DOHH2 (cell line): ENCODE results near the gene EFNB1.

Experiments
- H3F3A ChIP-seq: fragments of 200-600 bp; sonication (generic), shearing (Covaris generic); 2 replicates; pipeline ENCODE4 v1.6.0; 2016; ENCODE audit warnings: antibody characterized with exemption, mild to moderate bottlenecking; ENCODE audit not compliant: control insufficient read depth, insufficient read depth
- H3K27ac ChIP-seq: fragments of 200-600 bp; sonication (generic); 2 replicates; pipeline ENCODE4 v1.5.1; 2014; ENCODE audit warnings: low read depth, mild to moderate bottlenecking, low read length, moderate library complexity
- H3K27me3 ChIP-seq: fragments of 200-600 bp; sonication (generic); 2 replicates; pipeline ENCODE4 v1.6.1; 2014; ENCODE audit warnings: mild to moderate bottlenecking, low read length, mixed read lengths; ENCODE audit not compliant: control insufficient read depth
- H3K36me3 ChIP-seq: fragments of 200-600 bp; sonication (generic); 2 replicates; pipeline ENCODE4 v1.6.1; 2014; ENCODE audit warnings: mild to moderate bottlenecking, low read length, moderate library complexity, mixed read lengths; ENCODE audit not compliant: control insufficient read depth
- H3K4me1 ChIP-seq: fragments of 200-600 bp; sonication (generic); 2 replicates; pipeline ENCODE4 v1.6.1; 2014; ENCODE audit warnings: mild to moderate bottlenecking, low read length, mixed read lengths; ENCODE audit not compliant: control insufficient read depth
- H3K4me2 ChIP-seq: fragments of 200-600 bp; sonication (generic); 2 replicates; pipeline ENCODE4 v1.6.0; 2014; ENCODE audit warnings: mild to moderate bottlenecking, low read length, moderate library complexity
- H3K4me3 ChIP-seq: fragments of 200-600 bp; sonication (generic); 2 replicates; pipeline ENCODE4 v1.5.1; 2014; ENCODE audit warnings: mild to moderate bottlenecking, low read length, mixed read lengths
- H3K79me2 ChIP-seq: fragments of 200-600 bp; sonication (generic); 2 replicates; pipeline ENCODE4 v1.6.1; 2014; ENCODE audit warnings: mild to moderate bottlenecking, low read length, mixed read lengths; ENCODE audit not compliant: control insufficient read depth
- H3K9me2 ChIP-seq: fragments of 200-600 bp; sonication (generic); replicated peaks from 2 replicates; pipeline ENCODE4 v1.6.1; 2014; ENCODE audit warnings: mild to moderate bottlenecking, low read length, mixed read lengths; ENCODE audit not compliant: control insufficient read depth
- H3K9me3 ChIP-seq: fragments of 200-600 bp; sonication (generic); 2 replicates; pipeline ENCODE4 v1.6.1; 2014; ENCODE audit warnings: antibody characterized with exemption, low read length, mixed read lengths; ENCODE audit not compliant: control insufficient read depth, insufficient read depth
- H4K20me1 ChIP-seq: fragments of 200-600 bp; sonication (generic); 2 replicates; pipeline ENCODE4 v1.6.0; 2014; ENCODE audit warnings: low read depth, mild to moderate bottlenecking, antibody characterized with exemption, low read length, moderate library complexity; ENCODE audit not compliant: control insufficient read depth, insufficient read depth
- EZH2phosphoT487 ChIP-seq: fragments of 200-600 bp; sonication (generic); IDR thresholded peaks from 2 replicates; pipeline ENCODE4 v1.6.1; 2017; ENCODE audit warnings: borderline replicate concordance, mild to moderate bottlenecking, antibody characterized with exemption, low read length, moderate library complexity, mixed read lengths
- TF ChIP-seq, protein P1 (sequence below): fragments of 200-600 bp; sonication (generic); IDR thresholded peaks from one replicate; pipeline ENCODE4 v1.5.1; 2014; ENCODE audit warnings: antibody characterized with exemption, mild to moderate bottlenecking, low read depth, low read length; ENCODE audit not compliant: poor library complexity, severe bottlenecking

The EFNB1 gene

DNA sequence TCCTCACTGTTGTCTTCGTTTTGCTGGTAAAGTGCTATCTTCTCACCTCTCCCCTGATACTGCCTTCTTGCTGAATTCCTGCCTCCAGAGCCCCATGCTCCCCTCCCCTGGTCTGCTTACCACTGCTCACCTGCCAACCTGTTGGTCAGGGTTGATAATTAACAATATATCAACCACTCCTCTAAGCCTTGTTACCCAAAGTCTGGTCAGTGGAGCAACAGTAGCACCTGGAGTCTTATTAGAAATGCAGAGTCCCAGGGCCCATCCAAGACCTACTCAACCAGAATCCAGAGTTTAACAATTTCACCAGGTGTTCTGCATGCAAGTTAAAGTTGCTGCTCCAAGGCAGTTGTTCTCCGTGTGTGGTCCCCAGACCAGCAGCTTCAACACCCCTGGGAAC lies 55.0 kb downstream of the EFNB1 start:
- Histone ChIP-seq H3K27ac (no peak overlapping the region), H3F3A (no peaks in the 10 kb centered on the region), H3K4me3 (no peak overlapping the region), H3K36me3 (no peaks in the 10 kb centered on the region), H3K4me2 (no peak overlapping the region), H3K79me2 (no peaks in the 10 kb centered on the region), H3K4me1 (no peaks in the 10 kb centered on the region), H3K9me3 (no peaks in the 10 kb centered on the region), H4K20me1 (no peaks in the 10 kb centered on the region), H3K9me2 (no peaks in the 10 kb centered on the region), H3K27me3 (no peaks in the 10 kb centered on the region)
- TF ChIP-seq, protein P1, sequence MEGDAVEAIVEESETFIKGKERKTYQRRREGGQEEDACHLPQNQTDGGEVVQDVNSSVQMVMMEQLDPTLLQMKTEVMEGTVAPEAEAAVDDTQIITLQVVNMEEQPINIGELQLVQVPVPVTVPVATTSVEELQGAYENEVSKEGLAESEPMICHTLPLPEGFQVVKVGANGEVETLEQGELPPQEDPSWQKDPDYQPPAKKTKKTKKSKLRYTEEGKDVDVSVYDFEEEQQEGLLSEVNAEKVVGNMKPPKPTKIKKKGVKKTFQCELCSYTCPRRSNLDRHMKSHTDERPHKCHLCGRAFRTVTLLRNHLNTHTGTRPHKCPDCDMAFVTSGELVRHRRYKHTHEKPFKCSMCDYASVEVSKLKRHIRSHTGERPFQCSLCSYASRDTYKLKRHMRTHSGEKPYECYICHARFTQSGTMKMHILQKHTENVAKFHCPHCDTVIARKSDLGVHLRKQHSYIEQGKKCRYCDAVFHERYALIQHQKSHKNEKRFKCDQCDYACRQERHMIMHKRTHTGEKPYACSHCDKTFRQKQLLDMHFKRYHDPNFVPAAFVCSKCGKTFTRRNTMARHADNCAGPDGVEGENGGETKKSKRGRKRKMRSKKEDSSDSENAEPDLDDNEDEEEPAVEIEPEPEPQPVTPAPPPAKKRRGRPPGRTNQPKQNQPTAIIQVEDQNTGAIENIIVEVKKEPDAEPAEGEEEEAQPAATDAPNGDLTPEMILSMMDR, result no peak
- TF ChIP-seq EZH2phosphoT487, result no peak

DNA sequence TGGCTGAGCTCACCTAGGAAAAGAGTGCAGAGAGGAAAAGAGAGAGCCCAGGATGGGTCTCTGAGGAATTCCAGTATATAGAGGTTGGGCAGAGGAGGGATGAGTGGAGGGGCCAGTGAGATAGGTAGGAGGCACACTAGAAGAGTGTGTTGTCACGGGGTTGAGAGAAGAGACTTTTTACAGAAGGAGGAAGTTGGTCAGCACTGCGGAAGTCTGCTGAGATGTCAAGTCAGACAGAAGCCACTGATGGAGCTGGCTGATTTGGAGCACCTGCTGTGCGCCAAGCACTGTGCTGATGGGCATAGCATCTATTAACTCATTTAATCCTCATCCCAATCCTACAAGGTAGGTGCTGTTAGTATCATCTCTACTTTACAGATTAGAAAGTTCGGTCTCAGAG lies 60.4 kb downstream of the EFNB1 start:
- Histone ChIP-seq H3K4me1 (no peaks in the 10 kb centered on the region), H3K27ac (no peak overlapping the region), H3K4me2 (no peak overlapping the region), H4K20me1 (no peaks in the 10 kb centered on the region), H3K79me2 (no peaks in the 10 kb centered on the region), H3K9me2 (no peaks in the 10 kb centered on the region), H3K9me3 (no peaks in the 10 kb centered on the region), H3K4me3 (no peak overlapping the region), H3K36me3 (no peaks in the 10 kb centered on the region), H3K27me3 (no peaks in the 10 kb centered on the region), H3F3A (no peaks in the 10 kb centered on the region)
- TF ChIP-seq EZH2phosphoT487, result no peak
